Lower leg skin (tissue), 3 donors: ENCODE data around the gene NSFL1C.

Experiments used
- POLR2A ChIP-seq, 2 donors: fragments of 450-650 bp; IDR thresholded peaks; one replicate each; pipeline ENCODE4 v1.6.1; 2016 to 2017; ENCODE audit warnings: antibody characterized with exemption in 2 of 2, mild to moderate bottlenecking in 1 of 2, moderate library complexity in 1 of 2
- TF ChIP-seq, protein P1 (sequence below), 3 donors: fragments of 450-650 bp; IDR thresholded peaks; one replicate each; pipeline ENCODE4 v1.5.1; 2016; ENCODE audit warnings: antibody characterized with exemption in 3 of 3, mild to moderate bottlenecking in 3 of 3, moderate library complexity in 2 of 3

DNA sequence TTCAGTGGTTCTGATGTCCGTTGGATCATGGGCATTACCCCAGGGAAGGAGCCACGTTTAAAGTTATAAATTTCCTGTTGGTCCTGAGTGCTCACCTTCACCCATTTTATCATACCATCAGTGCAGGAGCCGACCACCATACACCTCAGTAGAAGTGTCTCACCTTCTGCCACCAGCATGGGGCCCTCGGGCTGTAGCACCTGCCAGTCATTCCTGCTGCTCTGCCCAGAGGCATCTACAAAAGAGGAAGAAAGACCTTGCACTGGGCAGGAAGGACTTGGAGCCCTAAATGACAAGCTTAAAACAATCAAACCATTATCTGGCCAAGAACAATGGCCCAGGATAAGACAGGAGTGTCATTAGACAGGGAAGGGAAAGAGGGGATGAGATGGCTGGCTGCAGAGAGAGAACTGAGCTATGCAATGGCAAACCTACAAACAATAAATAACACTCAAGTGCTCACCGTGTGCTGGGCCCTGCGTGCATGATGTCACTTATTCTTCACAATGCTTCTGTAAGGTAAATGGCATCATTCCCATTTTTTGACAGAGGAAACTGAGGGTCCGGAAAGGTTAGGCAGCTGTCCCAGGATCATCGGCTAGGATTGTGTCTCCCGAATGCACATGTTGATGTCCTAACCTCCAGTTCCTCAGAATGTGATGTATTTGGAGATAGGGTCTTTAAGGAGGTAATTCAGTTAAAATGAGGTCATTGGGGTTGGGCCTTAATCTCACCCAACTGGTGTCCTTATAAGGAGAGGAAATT, 13.4 kb upstream of the NSFL1C start:
- TF ChIP-seq, protein P1, sequence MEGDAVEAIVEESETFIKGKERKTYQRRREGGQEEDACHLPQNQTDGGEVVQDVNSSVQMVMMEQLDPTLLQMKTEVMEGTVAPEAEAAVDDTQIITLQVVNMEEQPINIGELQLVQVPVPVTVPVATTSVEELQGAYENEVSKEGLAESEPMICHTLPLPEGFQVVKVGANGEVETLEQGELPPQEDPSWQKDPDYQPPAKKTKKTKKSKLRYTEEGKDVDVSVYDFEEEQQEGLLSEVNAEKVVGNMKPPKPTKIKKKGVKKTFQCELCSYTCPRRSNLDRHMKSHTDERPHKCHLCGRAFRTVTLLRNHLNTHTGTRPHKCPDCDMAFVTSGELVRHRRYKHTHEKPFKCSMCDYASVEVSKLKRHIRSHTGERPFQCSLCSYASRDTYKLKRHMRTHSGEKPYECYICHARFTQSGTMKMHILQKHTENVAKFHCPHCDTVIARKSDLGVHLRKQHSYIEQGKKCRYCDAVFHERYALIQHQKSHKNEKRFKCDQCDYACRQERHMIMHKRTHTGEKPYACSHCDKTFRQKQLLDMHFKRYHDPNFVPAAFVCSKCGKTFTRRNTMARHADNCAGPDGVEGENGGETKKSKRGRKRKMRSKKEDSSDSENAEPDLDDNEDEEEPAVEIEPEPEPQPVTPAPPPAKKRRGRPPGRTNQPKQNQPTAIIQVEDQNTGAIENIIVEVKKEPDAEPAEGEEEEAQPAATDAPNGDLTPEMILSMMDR (IDR thresholded peaks at IDR 0.05), result no peak
- TF ChIP-seq POLR2A (IDR thresholded peaks at IDR 0.05), result no peak
